Measurements from ENCODE around the gene SLC6A1. TPM values are rescaled to one million over a fixed set of nuclear protein-coding genes. Genes with fewer than 3 reads are reported as not detected.

SLC6A1 gene
- total RNA-seq, 1 experiment from 2014 or later: not detected

GRCh38 chr3:11010426-11011165 lies 18.0 kb downstream of the SLC6A1 start:
- H3K4me1 Mint-ChIP-seq (ENCODE audit: low read depth, unreplicated experiment): no peaks in the 10 kb centered on the region
- no peak overlapping the region for H3K4me3 ChIP-seq (ENCODE audit: low read depth, low read length)
- H3K9me3 Mint-ChIP-seq (ENCODE audit: unreplicated experiment): no peaks in the 10 kb centered on the region
- peaks cover 19% of the 10 kb centered on the region for H3K27me3 Mint-ChIP-seq (ENCODE audit: insufficient read depth, unreplicated experiment)
- no peaks in the 10 kb centered on the region for H3K9me3 ChIP-seq
- intact Hi-C loops (cut with micrococcal nuclease; ENCODE audit: unreplicated experiment): no loop called here
- no peaks in the 10 kb centered on the region for H3K4me1 ChIP-seq
- H3K36me3 Mint-ChIP-seq (ENCODE audit: insufficient read depth, unreplicated experiment): no peaks in the 10 kb centered on the region
- no peaks in the 10 kb centered on the region for H3K27me3 ChIP-seq (replicated peaks; ENCODE audit: control insufficient read depth, insufficient read depth, low read length)
- ChIA-PET CTCF (no interaction called here), POLR2A (no interaction called here)
- TF ChIP-seq CTCF (IDR thresholded peaks at IDR 0.05; ENCODE audit: insufficient read depth in 1 of 2, low read depth in 1 of 2, low read length in 1 of 2, severe bottlenecking in 1 of 2, unreplicated experiment in 1 of 2): no peak
- no peak for DNase-seq
- no TSS peak for BruUV-seq (replicated peaks)
- H3K27ac Mint-ChIP-seq (ENCODE audit: unreplicated experiment): no peak overlapping the region
- H3K4me3 Mint-ChIP-seq (ENCODE audit: unreplicated experiment): no peak overlapping the region
- H3K36me3 ChIP-seq (ENCODE audit: control insufficient read depth, insufficient read depth, low read length): no peaks in the 10 kb centered on the region

DNA sequence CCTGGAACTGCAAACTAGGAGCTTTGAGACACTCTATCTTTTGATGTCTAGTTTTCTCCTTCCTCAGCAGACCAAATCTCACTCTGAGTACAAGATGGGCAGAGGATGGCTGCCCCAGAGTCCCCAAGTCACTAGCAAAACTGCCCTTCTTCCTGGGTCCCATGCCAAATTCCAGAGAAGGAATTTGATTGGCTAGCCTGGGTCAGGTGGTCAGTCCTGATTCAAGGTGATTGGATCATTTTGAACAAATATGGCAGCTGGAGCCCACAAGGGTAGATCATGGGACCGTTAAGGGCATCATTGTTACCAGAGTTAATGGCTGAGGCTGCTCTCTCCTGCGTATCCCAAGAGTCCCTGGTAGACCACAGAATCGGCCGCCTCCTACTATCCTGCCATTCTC lies 21.7 kb downstream of the SLC6A1 start:
- Mint-ChIP-seq H3K27me3 (ENCODE audit: insufficient read depth, unreplicated experiment) (peaks cover 15% of the 10 kb centered on the region), H3K36me3 (ENCODE audit: insufficient read depth, unreplicated experiment) (no peaks in the 10 kb centered on the region), H3K27ac (ENCODE audit: unreplicated experiment) (no peak overlapping the region), H3K4me3 (ENCODE audit: unreplicated experiment) (no peak overlapping the region), H3K9me3 (ENCODE audit: unreplicated experiment) (no peaks in the 10 kb centered on the region), H3K4me1 (ENCODE audit: low read depth, unreplicated experiment) (no peaks in the 10 kb centered on the region)
- Histone ChIP-seq H3K9me3 (no peaks in the 10 kb centered on the region), H3K27me3 (replicated peaks; ENCODE audit: control insufficient read depth, insufficient read depth, low read length) (no peaks in the 10 kb centered on the region), H3K4me3 (ENCODE audit: low read depth, low read length) (no peak overlapping the region), H3K4me1 (no peaks in the 10 kb centered on the region), H3K36me3 (ENCODE audit: control insufficient read depth, insufficient read depth, low read length) (no peaks in the 10 kb centered on the region)
- ChIA-PET POLR2A (no interaction called here), CTCF (no interaction called here)
- BruUV-seq (replicated peaks): no TSS peak
- DNase-seq: no peak
- no peak for TF ChIP-seq CTCF (IDR thresholded peaks at IDR 0.05; ENCODE audit: insufficient read depth in 1 of 2, low read depth in 1 of 2, low read length in 1 of 2, severe bottlenecking in 1 of 2, unreplicated experiment in 1 of 2)
- intact Hi-C loops (cut with micrococcal nuclease; ENCODE audit: unreplicated experiment): no loop called here

GRCh38 chr3:11014752-11015151 lies 22.2 kb downstream of the SLC6A1 start:
- ChIA-PET CTCF (no interaction called here), POLR2A (no interaction called here)
- no peaks in the 10 kb centered on the region for H3K4me1 ChIP-seq
- no peaks in the 10 kb centered on the region for H3K9me3 Mint-ChIP-seq (ENCODE audit: unreplicated experiment)
- no peaks in the 10 kb centered on the region for H3K9me3 ChIP-seq
- H3K36me3 ChIP-seq (ENCODE audit: control insufficient read depth, insufficient read depth, low read length): no peaks in the 10 kb centered on the region
- no peaks in the 10 kb centered on the region for H3K27me3 ChIP-seq (replicated peaks; ENCODE audit: control insufficient read depth, insufficient read depth, low read length)
- BruUV-seq (replicated peaks): no TSS peak
- H3K4me3 ChIP-seq (ENCODE audit: low read depth, low read length): no peak overlapping the region
- no peaks in the 10 kb centered on the region for H3K4me1 Mint-ChIP-seq (ENCODE audit: low read depth, unreplicated experiment)
- TF ChIP-seq CTCF (IDR thresholded peaks at IDR 0.05; ENCODE audit: insufficient read depth in 1 of 2, low read depth in 1 of 2, low read length in 1 of 2, severe bottlenecking in 1 of 2, unreplicated experiment in 1 of 2): no peak
- peaks cover 17% of the 10 kb centered on the region for H3K27me3 Mint-ChIP-seq (ENCODE audit: insufficient read depth, unreplicated experiment)
- H3K27ac Mint-ChIP-seq (ENCODE audit: unreplicated experiment): no peak overlapping the region
- DNase-seq: no peak
- no peak overlapping the region for H3K4me3 Mint-ChIP-seq (ENCODE audit: unreplicated experiment)
- intact Hi-C loops (cut with micrococcal nuclease; ENCODE audit: unreplicated experiment): no loop called here
- H3K36me3 Mint-ChIP-seq (ENCODE audit: insufficient read depth, unreplicated experiment): no peaks in the 10 kb centered on the region
